GM12878 (cell line): ENCODE measurements around the gene GSE1. TPM values are rescaled to one million over a fixed set of nuclear protein-coding genes. Genes with fewer than 3 reads are reported as not detected.

Experiments used
- ATAC-seq: fragments of 200-7000 bp; cut with Tn5 transposase; 3 replicates; pipeline ENCODE4 v1.9.1; 2020; ENCODE audit warnings: mild to moderate bottlenecking, moderate library complexity
- BruUV-seq: library from RNA; stranded (reverse); fragments of 400-500 nt; replicated peaks from 2 replicates; lab custom pipeline; 2021; lab: Mats Ljungman, UMichigan
- CTCF ChIA-PET: fragments of 300-600 bp; sonication (Branson Sonifier 250); formaldehyde crosslinking; extraction: SDS; loops from one replicate; lab custom pipeline; 2021; ENCODE audit warnings: inconsistent platforms; lab: Yijun Ruan, JAX
- POLR2A ChIA-PET: fragments of 350-600 bp; formaldehyde crosslinking; extraction: SDS; loops from one replicate; lab custom pipeline; 2021; ENCODE audit warnings: inconsistent platforms; lab: Charles Lee
- RAD21 ChIA-PET: fragments of 300-600 bp; sonication (Branson Sonifier 250); formaldehyde crosslinking; loops from one replicate; lab custom pipeline; 2023; ENCODE audit warnings: antibody characterized with exemption; ENCODE audit not compliant: unreplicated experiment; lab: Charles Lee
- SMC1A ChIA-PET: fragments of 300-600 bp; sonication (Branson Sonifier 250); formaldehyde crosslinking; loops from one replicate; lab custom pipeline; 2023; ENCODE audit not compliant: unreplicated experiment, uncharacterized antibody; lab: Charles Lee
- DNase-seq: peaks from one replicate; pipeline ENCODE4 v3.0.0-alpha.2; 2011; ENCODE audit warnings: low read depth, low spot score
- FAIRE-seq: peaks from 3 replicates; lab custom pipeline; 2011; peaks lifted over from hg19 to GRCh38; lab: Jason Lieb, UNC
- H2AFZ ChIP-seq: 2 replicates; pipeline ENCODE4 v1.6.0; 2011; ENCODE audit warnings: low read depth, low read length, control low read depth; ENCODE audit not compliant: control insufficient read depth
- H3K27ac ChIP-seq: 2 replicates; pipeline ENCODE4 v1.5.1; 2011; ENCODE audit warnings: control low read depth; ENCODE audit not compliant: control insufficient read depth, insufficient read depth
- H3K27me3 ChIP-seq, 2 experiments: replicated peaks in 1 of 2; 2 replicates each; pipeline versions ENCODE4 v1.6.0 to v1.6.1; 2011; ENCODE audit warnings: low read length in 1 of 2; ENCODE audit not compliant: control insufficient read depth in 2 of 2, insufficient read depth in 2 of 2
- H3K36me3 ChIP-seq, 2 experiments: 2 replicates each; pipeline ENCODE4 v1.5.1; 2011; ENCODE audit warnings: low read length in 1 of 2; ENCODE audit not compliant: control insufficient read depth in 2 of 2, insufficient read depth in 2 of 2
- H3K4me1 ChIP-seq: 2 replicates; pipeline ENCODE4 v1.6.1; 2011; ENCODE audit warnings: mild to moderate bottlenecking, low read length, moderate library complexity, mixed read lengths; ENCODE audit not compliant: control insufficient read depth, insufficient read depth
- H3K4me2 ChIP-seq: 2 replicates; pipeline ENCODE4 v1.6.0; 2011; ENCODE audit warnings: control low read depth; ENCODE audit not compliant: control insufficient read depth, insufficient read depth
- H3K4me3 ChIP-seq: fragments of 200-600 bp; sonication (generic); 2 replicates; pipeline ENCODE4 v1.5.1; 2016
- H3K79me2 ChIP-seq: 2 replicates; pipeline ENCODE4 v1.6.0; 2011; ENCODE audit warnings: low read length; ENCODE audit not compliant: control insufficient read depth, insufficient read depth
- H3K9ac ChIP-seq: 2 replicates; pipeline ENCODE4 v1.8.0; 2011; ENCODE audit warnings: low read length, control low read depth, mixed read lengths; ENCODE audit not compliant: control insufficient read depth, insufficient read depth
- H3K9me3 ChIP-seq: replicated peaks from 3 replicates; pipeline ENCODE4 v1.5.1; 2011; ENCODE audit warnings: mild to moderate bottlenecking, low read length; ENCODE audit not compliant: control insufficient read depth, insufficient read depth
- H4K20me1 ChIP-seq: 2 replicates; pipeline ENCODE4 v1.6.0; 2011; ENCODE audit not compliant: control insufficient read depth, insufficient read depth
- BCL11A ChIP-seq: IDR thresholded peaks from 2 replicates; pipeline ENCODE4 v1.6.1; 2011; ENCODE audit warnings: low read depth, low read length
- BHLHE40 ChIP-seq, 2 experiments: fragments of 450-650 bp in 1 of 2; IDR thresholded peaks; 2 replicates each; pipeline ENCODE4 v1.6.1; 2011 to 2017; ENCODE audit warnings: low read depth in 2 of 2, borderline replicate concordance in 1 of 2, improper control_type of control experiment in 1 of 2, low read length in 1 of 2, mild to moderate bottlenecking in 1 of 2
- DPF2 ChIP-seq: fragments of 450-650 bp; IDR thresholded peaks from 2 replicates; pipeline ENCODE4 v1.6.1; 2017; ENCODE audit warnings: mild to moderate bottlenecking
- ESRRA ChIP-seq: IDR thresholded peaks from 2 replicates; pipeline ENCODE4 v1.6.1; 2012; ENCODE audit warnings: mild to moderate bottlenecking, low read length, improper control_type of control experiment
- IKZF1 ChIP-seq: fragments of 450-650 bp; conservative IDR thresholded peaks from 2 replicates; pipeline ENCODE4 v1.6.1; 2017; ENCODE audit warnings: antibody characterized with exemption, mild to moderate bottlenecking
- KDM1A ChIP-seq: fragments of 200-600 bp; sonication (generic); IDR thresholded peaks from 2 replicates; pipeline ENCODE4 v1.6.1; 2016; ENCODE audit warnings: borderline replicate concordance
- MTA2 ChIP-seq: fragments of 450-650 bp; IDR thresholded peaks from 2 replicates; pipeline ENCODE4 v1.6.1; 2016; ENCODE audit warnings: low read depth, mild to moderate bottlenecking, moderate library complexity
- MTA3 ChIP-seq: IDR thresholded peaks from 2 replicates; pipeline ENCODE4 v1.6.1; 2012; ENCODE audit warnings: low read length, inconsistent platforms, borderline replicate concordance
- MYB ChIP-seq: fragments of 150-350 bp; IDR thresholded peaks from 2 replicates; pipeline ENCODE4 v1.6.1; 2014; ENCODE audit warnings: mild to moderate bottlenecking, low read depth, low read length, borderline replicate concordance
- PKNOX1 ChIP-seq: fragments of 450-650 bp; IDR thresholded peaks from 2 replicates; pipeline ENCODE4 v1.6.1; 2016; ENCODE audit warnings: mild to moderate bottlenecking
- POLR2A ChIP-seq: IDR thresholded peaks from 2 replicates; pipeline ENCODE4 v1.6.1; 2011; ENCODE audit warnings: low read depth, mild to moderate bottlenecking, low read length
- RCOR1 ChIP-seq: conservative IDR thresholded peaks from 2 replicates; pipeline ENCODE4 v1.6.1; 2012; ENCODE audit warnings: low read depth, low read length, improper control_type of control experiment
- SMAD1 ChIP-seq: fragments of 450-650 bp; IDR thresholded peaks from 2 replicates; pipeline ENCODE4 v1.6.1; 2018; ENCODE audit warnings: mild to moderate bottlenecking, low read depth; ENCODE audit not compliant: partially characterized antibody
- ZNF274 ChIP-seq: IDR thresholded peaks from one replicate; pipeline ENCODE4 v1.8.0; 2011; ENCODE audit not compliant: insufficient read length, insufficient read depth
- ZNF622 ChIP-seq: fragments of 450-650 bp; IDR thresholded peaks from 2 replicates; pipeline ENCODE4 v1.6.1; 2017; ENCODE audit warnings: mild to moderate bottlenecking, inconsistent platforms
- WGBS: methylation state at CpG from one replicate; pipeline ENCODE4 v1.1.6; 2016; ENCODE audit warnings: low lambda C conversion rate; ENCODE audit not compliant: insufficient replicate concordance, insufficient coverage; ENCODE audit errors: missing lambda C conversion rate; 5-methylcytosine and 5-hydroxymethylcytosine counted together
- in situ Hi-C: fragments of 300-500 bp; cut with MboI; formaldehyde crosslinking; loops from 9 replicates; pipeline ENCODE4 v1.14.3; 2018; ENCODE audit warnings: mixed read lengths
- intact Hi-C: fragments of 100-400 bp; cut with micrococcal nuclease; formaldehyde crosslinking; loops from one replicate; pipeline ENCODE4 v1.14.2; 2022; ENCODE audit not compliant: unreplicated experiment
- polyA plus RNA-seq, 11 experiments: library from polyadenylated mRNA; depleted of rRNA in 4 of 11; unstranded in 6 of 11; stranded (reverse) in 5 of 11; fragments of >200 nt; fragmentation: Nextera tagmentation in 4 of 11; fragmentation: Illumina TruSeq in 1 of 11; extraction: Ambion mirVana in 4 of 11; extraction: Trizol in 1 of 11; gene quantifications; 1 replicate in 1 of 11; 2 replicates in 10 of 11; pipeline versions ENCODE4 v1.2.1 to v1.2.3, GENCODE V29; 2011 to 2016; ENCODE audit warnings: inconsistent platforms in 2 of 11, missing spikeins in 2 of 11, low read depth in 1 of 11
- total RNA-seq, 4 experiments: library from RNA; depleted of rRNA in 3 of 4; stranded (reverse); fragments of >200 nt in 3 of 4; fragmentation: Illumina TruSeq in 1 of 4; extraction: Trizol in 1 of 4; gene quantifications; 2 replicates each; pipeline versions ENCODE4 v1.2.1 to v1.2.3, GENCODE V29; 2013 to 2021

GSE1 gene
- total and polyA plus RNA-seq, 10 of the 15 experiments (the other 5 are each of a cell fraction or from before 2014, with no cell fraction given): 4.6 to 58.7 (median 18.2) TPM

- H2AFZ ChIP-seq: no peak overlapping the region
- FAIRE-seq (no peak), ATAC-seq (no peak), DNase-seq (no peak)
- peaks cover 0 to 31% of the 10 kb centered on the region in 2 experiments; a peak in 3 of 4 replicates for H3K36me3 ChIP-seq
- no peak overlapping the region for H3K9ac ChIP-seq
- H3K27me3 ChIP-seq: no peaks in the 10 kb centered on the region
- 83% methylated on average over 13 of the region's 13 CpGs for WGBS
- TF ChIP-seq ZNF622: no peak
- no peak for TF ChIP-seq PKNOX1
- no peak for TF ChIP-seq MTA3
- TF ChIP-seq MTA2: no peak
- no peak for TF ChIP-seq BHLHE40 (IDR thresholded peaks at IDR 0.05; ENCODE audit: borderline replicate concordance in 1 of 2, low read depth in 2 of 2, low read length in 1 of 2)
- no peak for TF ChIP-seq BCL11A
- no peak for TF ChIP-seq MYB
- ChIA-PET CTCF (no interaction called here), SMC1A (no interaction called here), RAD21 (no interaction called here), POLR2A (no interaction called here)
- H3K4me3 ChIP-seq: no peak overlapping the region
- H4K20me1 ChIP-seq: peaks cover under 1% of the 10 kb centered on the region
- no peak overlapping the region for H3K27ac ChIP-seq
- in situ Hi-C loops (no loop called here), intact Hi-C loops (no loop called here)
- no TSS peak for BruUV-seq
- H3K4me2 ChIP-seq: no peak overlapping the region
- no peaks in the 10 kb centered on the region for H3K9me3 ChIP-seq
- H3K4me1 ChIP-seq: no peaks in the 10 kb centered on the region
- H3K79me2 ChIP-seq: no peaks in the 10 kb centered on the region; the same call in none of the 2 replicates
Measured at GRCh38 chr16:85640254-85640558, 27.1 kb downstream of the GSE1 start.

DNA sequence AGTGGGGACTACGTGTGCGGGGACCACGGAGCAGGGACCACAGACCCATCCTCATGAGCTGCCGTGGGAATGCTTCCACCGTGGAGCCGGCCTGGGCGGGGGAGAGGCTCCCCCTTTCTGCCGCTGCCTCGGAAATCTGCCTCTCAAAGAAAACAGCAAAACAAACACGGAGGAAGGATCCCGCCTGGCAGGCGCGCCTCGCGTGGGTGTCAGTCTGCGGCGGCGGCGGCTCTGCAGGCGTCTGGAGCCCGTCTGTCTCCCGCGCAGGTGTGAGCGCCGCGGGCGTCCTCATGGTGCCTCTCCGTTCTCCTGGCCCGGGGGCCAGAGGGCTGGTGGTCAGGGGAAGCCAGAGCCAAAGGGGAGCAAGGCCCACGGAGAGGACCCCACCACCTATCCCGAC is 27.5 kb downstream of the GSE1 start:
- no peak overlapping the region for H3K27ac ChIP-seq
- in situ Hi-C loops: no loop called here
- ATAC-seq: no peak
- whole genome bisulfite sequencing: 91% methylated on average over 31 of the region's 31 CpGs
- TF ChIP-seq DPF2: no peak
- TF ChIP-seq RCOR1: no peak
- TF ChIP-seq ZNF274: no peak
- TF ChIP-seq POLR2A: no peak
- TF ChIP-seq SMAD1: no peak
- TF ChIP-seq ESRRA: no peak
- TF ChIP-seq IKZF1: no peak
- TF ChIP-seq KDM1A: no peak
- TF ChIP-seq, all 136 proteins: peak for 0
- no peaks in the 10 kb centered on the region; the same call in none of the 2 replicates for H3K79me2 ChIP-seq
- POLR2A ChIA-PET: no interaction called here
- intact Hi-C loops: no loop called here
- no peak overlapping the region for H3K4me3 ChIP-seq
- RAD21 ChIA-PET: no interaction called here
- H3K9ac ChIP-seq: no peak overlapping the region
- H3K4me2 ChIP-seq: no peak overlapping the region
- SMC1A ChIA-PET: no interaction called here
- BruUV-seq: no TSS peak
- H3K36me3 ChIP-seq: peaks cover 0 to 28% of the 10 kb centered on the region in 2 experiments; a peak in 3 of 4 replicates
- FAIRE-seq: no peak
- no peaks in the 10 kb centered on the region for H3K4me1 ChIP-seq
- H2AFZ ChIP-seq: no peak overlapping the region
- peaks cover 3% of the 10 kb centered on the region for H4K20me1 ChIP-seq
- no peaks in the 10 kb centered on the region for H3K27me3 ChIP-seq
- H3K9me3 ChIP-seq: no peaks in the 10 kb centered on the region
- CTCF ChIA-PET: no interaction called here
- no peak for DNase-seq
